ENCODE results near the gene TRIP6. TPM values are rescaled to one million over a fixed set of nuclear protein-coding genes. Genes with fewer than 3 reads are reported as not detected.

Gene TRIP6, protein sequence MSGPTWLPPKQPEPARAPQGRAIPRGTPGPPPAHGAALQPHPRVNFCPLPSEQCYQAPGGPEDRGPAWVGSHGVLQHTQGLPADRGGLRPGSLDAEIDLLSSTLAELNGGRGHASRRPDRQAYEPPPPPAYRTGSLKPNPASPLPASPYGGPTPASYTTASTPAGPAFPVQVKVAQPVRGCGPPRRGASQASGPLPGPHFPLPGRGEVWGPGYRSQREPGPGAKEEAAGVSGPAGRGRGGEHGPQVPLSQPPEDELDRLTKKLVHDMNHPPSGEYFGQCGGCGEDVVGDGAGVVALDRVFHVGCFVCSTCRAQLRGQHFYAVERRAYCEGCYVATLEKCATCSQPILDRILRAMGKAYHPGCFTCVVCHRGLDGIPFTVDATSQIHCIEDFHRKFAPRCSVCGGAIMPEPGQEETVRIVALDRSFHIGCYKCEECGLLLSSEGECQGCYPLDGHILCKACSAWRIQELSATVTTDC
- 10 to 100 TPM; 63.9 to 74.3 (median 64.5) TPM for polyA plus RNA-seq (ENCODE audit: insufficient read length in 3 of 3)

DNA sequence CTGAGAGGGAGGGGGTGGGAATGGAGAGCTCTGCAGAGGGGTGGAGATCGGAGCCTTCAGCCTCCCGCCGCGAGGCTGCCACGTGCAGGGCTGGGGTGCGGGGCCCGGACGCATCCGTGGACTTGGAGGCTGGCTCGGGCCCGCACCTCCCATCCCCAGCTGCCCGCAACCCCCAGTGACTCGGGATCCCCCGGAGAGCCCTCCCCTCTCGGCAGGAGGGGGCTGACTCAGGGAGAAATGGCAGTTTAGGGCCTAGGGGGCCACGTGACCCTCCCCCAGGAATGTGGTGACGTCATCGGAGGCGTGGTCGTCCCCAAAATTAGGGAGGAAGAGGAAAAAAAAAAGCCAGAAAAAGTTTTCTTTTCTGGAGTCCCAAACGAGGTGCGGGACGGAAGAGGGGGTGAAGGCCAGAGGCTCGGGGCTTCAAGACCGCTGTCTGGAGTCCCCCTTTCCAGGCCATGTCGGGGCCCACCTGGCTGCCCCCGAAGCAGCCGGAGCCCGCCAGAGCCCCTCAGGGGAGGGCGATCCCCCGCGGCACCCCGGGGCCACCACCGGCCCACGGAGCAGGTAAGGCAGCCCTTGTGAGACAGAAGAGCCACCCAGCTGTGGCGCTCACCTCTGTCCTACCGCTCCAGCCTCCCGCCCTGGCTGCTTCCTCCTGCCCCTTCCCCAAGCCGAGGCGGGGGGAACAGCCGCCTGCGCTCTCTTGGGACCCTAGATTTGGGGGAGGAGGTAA is at the start of gene TRIP6:
TSS of gene TRIP6 (plus strand) at position 348 of the 736 bp plus-strand sequence. CDS start at position 459, 111 bp downstream.
- DNase-seq (ENCODE audit: low read depth in 3 of 3, low spot score in 2 of 3), result peak; percentile 83 to 87 (median 84)

DNA sequence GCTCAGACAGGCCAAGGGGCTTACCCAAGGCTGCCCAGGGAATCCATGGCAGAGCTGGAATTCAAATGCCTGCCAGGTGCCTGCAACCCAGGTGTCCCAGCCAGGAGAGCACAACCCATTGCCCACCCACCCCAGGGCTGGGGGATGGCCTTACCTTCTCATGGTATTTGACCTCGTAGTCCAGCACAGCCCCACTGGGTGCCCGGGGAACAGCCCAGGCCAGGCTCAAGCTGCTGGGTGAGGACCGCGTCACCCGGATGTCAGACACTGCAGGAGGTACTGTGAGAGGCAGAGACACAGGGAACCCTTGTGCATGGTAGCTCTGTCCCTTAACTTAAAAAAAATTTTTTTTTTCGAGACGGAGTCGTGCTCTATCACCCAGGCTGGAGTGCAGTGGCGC is 48.8 kb upstream of the TRIP6 start:
- no peak for DNase-seq (ENCODE audit: low read depth in 3 of 3, low spot score in 2 of 3)

DNA sequence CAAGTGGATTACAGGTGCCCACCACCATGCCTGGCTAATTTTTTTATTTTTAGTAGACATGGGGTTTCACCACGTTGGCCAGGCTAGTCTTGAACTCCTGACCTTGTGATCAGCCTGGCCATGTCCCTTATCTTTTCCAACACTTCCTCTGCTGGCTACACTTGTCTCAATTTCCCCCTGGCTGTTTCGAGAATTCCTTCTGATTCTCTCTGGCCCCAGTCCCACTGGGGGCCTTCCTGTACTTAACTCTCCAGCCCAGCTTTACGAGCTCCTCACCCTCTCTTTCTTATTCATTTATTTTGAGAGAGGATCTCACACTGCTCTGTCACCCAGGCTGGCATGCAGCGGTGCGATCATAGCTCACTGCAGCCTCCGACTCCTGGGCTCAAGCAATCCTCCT is 48.4 kb upstream of the TRIP6 start:
- DNase-seq (ENCODE audit: low read depth in 3 of 3, low spot score in 2 of 3), result no peak

DNA sequence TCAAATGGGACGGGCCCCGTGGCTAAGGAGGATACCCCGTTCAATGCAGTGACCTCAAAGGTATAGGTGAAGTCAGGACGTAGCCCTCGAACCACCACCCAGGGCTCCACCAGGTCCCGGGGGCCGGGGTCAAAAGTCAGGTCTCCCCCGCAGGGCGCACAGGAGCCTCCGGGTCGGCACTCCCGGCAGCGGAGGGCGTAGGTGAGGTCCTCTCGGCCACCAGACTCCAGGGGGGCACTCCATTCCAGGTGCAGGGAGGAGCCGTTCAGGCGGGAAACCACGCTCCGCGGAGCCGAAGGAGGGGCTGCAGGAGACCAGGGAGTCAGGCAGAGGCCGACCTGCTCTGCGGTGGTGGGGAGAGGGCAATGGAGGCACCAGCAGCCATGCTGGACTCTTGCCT is 47.6 kb upstream of the TRIP6 start:
- DNase-seq (ENCODE audit: low read depth in 3 of 3, low spot score in 2 of 3), result no peak

DNA sequence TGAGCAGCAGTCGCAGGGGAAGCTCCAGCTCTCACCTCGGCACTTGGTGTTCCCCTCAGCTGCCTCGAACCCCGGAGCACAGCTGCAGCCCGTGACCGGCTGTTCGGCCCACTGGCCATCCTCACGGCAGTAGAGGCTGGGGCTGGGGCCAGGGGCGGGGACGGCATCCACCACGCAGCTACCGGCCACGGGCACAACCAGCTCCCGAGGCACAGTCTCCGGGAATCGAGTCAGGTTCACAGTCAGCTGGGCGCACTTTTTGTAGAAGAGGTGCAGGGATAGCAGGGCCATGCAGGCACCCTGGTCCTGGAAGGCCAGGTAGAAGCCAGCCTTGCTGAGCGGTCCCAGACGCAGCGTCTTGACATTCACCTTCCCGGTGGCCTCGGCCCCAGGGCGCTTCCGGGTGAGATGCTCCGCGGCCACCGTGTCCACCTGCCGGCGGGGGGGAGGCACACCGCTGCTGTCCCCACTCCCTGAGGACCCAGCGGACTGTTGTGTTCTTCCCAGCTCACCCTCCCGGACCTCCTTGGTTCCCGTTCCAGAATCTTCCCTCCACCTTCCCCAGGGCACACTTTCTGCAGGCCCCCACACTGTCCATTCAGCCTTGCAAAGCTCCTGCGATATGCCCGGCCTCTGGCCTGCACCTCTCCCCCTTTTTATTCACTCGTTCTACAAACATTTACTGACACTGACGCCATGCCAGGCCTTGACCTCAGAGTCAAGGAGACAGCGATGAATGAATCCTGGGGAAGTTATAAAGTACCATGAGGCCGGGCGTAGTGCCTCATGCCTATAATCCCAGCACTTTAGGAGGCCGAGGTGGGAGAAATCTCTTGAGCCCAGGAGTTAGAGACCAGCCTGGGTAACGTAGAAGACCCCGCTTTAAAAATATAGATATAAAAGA is 44.7 kb upstream of the TRIP6 start:
- no peak for DNase-seq (ENCODE audit: low read depth in 3 of 3, low spot score in 2 of 3)

DNA sequence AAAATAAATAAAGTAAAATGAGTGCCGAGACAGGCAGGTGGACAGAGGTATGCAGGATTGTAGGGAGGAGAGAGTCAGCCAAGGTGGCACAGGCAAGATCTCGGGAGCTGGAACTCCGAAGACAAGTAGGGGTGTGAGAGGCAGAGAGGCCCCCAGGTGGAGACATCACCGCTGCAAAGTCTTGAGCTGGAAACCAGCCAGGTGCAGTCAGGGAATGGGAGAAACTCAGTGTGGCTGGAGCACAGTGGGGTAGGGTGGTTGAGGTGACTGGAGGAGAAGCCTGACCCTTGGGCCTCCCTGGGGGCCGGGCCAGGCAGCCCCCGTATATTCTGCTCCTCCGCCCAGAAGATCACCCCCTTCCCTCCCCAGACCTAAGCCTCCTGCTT is 44.1 kb upstream of the TRIP6 start:
- no peak for DNase-seq (ENCODE audit: low read depth in 3 of 3, low spot score in 2 of 3)

DNA sequence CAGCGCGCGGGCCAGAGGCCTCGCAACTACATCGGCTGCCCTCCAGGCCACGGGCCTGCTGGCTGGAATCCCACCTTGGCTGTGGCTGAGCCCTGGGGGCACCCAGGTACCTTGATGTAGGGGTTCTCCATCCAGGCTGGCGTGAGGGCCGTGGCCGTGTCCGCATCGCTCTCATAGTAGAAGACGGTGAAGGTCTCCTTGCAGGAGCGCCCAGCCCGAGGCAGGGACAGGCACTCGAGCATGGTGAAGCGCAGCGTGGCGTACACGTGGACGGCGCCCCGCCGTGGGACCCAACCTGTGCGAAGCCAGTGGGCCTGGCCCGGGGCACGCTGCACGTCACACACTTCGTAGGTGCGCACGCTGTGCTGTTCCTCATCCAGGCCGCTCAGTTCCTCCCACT is 43.7 kb upstream of the TRIP6 start:
- DNase-seq (ENCODE audit: low read depth in 3 of 3, low spot score in 2 of 3), result no peak

DNA sequence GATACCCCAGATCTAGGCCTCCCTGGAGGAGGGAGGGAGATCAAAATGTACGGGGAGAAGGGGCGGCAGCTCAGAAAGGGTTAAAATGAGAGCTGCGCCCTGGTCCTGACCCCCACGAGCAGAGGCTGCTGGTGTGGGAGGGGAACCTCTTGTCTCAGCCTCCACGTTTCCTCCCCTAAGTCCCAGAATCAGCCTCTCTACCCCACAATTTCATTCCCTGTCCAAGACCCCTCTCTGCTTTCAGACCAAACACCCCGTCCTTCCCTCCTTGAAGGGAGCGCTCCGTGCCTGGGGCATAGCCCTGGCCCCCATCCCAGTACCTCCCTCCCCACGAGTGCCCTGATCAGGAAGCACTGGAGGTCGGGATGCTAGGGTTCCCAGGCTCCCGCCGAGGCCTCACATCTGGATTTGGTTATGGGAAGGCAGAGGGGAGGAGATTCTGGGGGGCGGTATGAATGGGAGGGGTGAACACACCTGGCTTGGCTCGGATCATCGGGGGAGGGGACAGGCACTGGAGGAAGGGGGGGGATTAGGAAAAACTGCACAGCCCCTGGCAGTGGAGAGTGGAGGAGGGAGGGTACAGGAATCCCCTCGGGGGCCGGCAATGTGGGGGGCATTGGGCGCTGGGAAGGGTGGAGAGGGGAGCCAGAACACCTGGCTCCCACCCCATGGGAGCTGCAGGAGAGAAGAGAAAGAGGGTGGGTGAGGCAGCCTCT is 42.5 kb upstream of the TRIP6 start:
- DNase-seq (ENCODE audit: low read depth in 3 of 3, low spot score in 2 of 3), result no peak

DNA sequence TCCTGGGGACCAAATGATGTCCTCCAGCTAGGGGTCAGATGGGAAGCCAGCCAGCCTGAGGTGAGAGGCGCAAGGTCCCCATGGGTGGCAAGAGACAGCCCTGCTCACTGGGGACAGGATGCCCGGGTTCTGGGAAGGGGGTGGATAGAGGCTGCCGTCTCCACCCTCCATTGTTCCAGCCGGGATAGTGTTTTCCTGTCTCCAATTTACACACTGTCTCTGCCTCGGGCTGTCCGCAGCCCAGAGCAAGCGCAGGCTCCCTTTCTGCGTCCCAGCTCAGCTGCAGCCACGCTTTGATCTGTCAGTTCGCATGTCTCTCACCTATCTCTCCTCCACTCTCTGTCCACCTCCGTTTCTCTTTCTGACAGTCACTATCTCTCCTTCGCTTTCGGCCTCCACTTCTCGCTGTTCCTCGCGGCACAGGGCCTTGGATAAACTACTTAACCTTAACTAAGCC is 41.9 kb upstream of the TRIP6 start:
- DNase-seq (ENCODE audit: low read depth in 3 of 3, low spot score in 2 of 3), result no peak

DNA sequence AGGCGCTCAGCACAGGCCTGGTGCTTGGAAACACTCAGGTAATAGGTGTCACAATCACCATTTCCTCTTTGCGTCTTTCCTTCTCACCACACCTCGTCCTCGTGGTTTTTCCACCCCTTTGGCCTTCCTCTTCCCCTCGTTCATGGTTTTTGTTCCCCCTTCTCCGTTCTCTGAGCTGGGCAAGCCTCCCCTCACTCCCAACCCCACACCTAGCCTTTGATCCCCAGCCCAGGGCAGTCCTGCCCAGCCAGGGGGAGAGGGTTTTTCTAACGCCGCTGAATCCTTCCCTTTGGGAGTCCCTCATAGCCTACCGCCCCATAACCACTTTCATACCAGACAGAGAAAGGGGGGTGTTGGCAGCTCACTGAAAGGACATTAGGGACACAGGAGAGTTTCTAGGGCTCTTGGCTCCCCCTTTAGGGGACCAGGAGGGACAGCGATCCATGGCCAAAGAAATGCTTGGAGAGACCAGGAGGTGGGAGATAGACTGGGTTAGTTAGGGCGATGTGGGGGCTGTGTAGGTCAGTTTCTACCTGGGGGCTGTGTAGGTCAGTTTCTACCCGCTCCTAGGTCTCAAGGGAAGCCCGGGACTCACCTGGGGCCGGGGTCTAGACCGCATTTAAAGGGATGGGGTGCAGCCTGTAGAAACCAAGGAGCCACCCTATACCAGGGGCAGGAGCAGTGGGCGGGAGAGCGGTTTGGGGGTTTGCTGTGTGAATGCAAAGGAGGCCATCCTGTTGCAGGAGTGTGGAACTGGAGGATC is 41.3 kb upstream of the TRIP6 start:
- DNase-seq (ENCODE audit: low read depth in 3 of 3, low spot score in 2 of 3), result no peak

DNA sequence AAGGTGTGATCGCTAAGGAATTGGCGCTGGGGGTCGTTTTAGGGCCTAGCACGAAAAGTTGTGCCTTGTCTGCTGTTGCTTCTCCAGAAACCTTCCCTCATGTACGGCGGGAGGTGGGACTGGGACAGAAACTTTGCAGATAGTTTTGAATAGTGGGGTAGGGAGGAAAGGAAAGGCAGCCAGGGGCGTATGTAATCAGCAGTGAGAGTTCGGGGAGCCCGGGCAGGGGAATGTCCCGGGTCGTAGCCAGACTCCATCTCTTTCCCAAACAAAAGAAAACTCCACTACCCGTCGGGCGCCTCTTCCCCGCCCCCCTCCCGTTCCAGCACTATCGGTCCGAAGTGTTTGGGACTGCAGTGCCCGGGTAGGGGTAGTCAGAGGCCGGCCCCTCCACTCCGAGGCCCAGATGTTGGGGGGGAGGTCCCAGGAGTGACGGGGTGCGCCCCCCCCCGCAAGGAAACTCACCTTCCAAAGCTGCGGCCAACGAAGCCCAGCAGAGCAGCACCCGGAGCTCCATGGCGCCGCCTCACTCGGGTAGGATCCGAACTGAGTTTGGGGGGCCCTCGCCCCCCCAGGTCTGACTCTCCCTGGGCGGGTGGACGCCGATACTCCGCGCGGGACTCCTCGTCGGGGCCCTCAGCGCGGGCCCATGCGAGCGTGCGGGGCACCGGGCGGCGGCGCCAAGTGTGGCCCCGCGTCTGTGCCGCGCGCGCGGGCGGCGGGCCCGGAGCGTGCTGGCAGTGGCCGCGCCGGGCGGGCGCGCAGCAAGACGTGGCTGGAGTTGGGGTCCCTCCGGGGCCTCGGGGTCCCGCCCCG is 40.5 kb upstream of the TRIP6 start:
- DNase-seq (ENCODE audit: low read depth in 3 of 3, low spot score in 2 of 3), result no peak

DNA sequence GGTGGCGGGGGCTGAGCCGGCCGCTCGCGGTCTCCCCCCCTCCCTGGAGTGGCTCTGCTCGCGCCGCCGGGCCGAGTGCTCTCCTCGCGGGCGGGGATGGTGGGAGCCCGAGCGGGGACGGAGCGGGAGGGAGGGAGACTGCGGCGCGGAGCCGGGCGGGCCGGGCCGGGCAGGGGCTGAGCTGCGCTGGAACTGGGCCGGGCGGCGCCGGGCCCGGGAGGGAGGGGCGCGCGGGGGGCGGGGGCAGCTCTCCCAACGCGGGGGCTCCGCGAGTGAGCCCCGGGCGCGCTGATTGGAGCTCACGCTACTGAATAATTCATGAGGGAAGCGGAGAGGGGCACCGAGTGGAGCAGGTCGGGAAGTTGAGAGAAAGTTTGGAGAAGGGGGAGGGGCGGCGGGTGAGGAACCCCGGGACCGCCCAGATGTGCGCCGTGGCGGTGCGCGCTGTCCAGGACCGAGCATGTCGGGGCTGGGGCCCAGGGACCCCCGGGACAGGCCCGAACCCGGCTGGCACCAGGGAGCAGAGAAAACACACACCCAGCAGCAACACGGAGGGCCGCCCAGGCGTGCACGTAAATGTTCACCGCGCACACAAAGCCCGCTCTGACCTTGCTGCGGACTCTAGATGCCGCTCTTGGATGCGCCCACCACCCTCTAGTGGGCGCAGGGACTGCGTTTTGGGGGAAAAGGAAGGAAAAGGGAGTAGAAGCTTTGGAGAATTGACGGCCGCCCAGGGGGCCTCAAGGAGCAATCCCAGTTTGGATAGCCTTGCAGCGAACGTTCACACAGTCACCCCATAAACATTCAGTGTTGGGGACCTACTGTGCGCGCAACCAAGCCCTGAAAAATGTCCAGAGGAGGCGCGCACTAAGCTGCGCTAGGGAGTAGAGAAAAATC is 39.6 kb upstream of the TRIP6 start, which contains the start of gene EPHB4:
TSS of gene EPHB4 (minus strand) at position 194 of the 897 bp plus-strand sequence. CDS start 493 bp downstream, outside the sequence.
- peak in 1 of 3 donors; percentile 83 for DNase-seq (ENCODE audit: low read depth in 3 of 3, low spot score in 2 of 3)

DNA sequence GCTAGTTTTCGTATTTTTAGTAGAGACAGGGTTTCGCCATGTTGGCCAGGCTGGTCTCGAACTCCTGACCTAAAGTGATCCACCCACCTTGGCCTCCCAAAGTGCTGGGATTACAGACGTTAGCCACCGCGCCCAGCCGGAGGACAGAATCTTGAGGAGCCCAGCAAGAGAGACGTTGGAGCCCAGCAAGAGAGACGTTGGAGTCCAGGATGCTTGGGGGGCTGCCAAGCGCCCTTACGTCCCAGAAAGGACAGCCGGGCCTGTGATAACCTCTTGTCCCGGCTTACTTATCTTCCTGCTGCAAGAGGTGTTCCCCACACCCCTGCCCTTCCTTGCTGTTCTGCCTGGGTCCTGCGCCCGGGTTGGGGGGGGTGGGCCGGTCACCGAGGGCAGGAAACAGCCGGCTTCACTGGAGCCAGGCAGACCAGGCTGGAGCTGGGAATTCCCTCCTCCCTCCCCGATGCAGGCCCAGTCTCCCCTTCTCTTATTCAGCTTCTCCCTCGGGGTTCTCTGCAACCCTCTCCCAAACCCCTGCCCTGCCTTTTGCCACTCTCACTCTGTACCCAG is 38.0 kb upstream of the TRIP6 start:
- no peak for DNase-seq (ENCODE audit: low read depth in 3 of 3, low spot score in 2 of 3)

DNA sequence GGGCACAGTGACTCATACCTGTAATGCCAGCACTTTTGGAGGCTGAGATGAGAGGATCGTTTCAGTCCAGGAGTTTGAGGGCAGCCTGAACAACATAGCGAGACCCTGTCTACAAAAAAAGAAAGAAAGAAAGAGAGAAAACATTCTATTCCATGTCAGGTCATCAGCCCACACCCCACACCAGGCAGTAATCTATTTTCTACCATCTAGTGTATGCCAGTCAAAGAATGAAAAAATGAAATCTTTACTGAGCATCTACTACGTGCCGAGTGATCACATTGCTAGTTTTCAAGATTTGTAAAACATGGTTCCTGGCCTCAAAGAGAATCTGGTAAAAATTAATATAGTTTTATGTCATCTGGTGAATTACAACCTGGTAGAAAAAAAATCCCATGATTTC is 36.8 kb upstream of the TRIP6 start:
- no peak for DNase-seq (ENCODE audit: low read depth in 3 of 3, low spot score in 2 of 3)

DNA sequence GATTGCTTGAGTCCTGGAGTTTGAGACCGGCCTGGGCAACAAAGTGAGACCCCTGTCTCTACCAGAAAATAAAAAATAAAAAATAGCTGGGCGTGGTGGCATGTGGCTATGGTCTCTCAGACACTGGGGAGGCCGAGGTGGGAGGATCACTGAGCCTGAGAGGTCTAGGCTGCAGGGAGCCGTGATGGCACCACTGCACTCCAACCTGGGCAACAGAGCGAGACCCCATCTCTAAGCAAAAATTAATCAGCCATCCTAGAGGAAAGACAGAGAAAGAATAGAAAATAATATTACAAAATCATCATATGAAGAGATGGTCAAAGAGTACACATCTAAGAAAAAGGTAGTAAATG is 34.9 kb upstream of the TRIP6 start:
- no peak for DNase-seq (ENCODE audit: low read depth in 3 of 3, low spot score in 2 of 3)

DNA sequence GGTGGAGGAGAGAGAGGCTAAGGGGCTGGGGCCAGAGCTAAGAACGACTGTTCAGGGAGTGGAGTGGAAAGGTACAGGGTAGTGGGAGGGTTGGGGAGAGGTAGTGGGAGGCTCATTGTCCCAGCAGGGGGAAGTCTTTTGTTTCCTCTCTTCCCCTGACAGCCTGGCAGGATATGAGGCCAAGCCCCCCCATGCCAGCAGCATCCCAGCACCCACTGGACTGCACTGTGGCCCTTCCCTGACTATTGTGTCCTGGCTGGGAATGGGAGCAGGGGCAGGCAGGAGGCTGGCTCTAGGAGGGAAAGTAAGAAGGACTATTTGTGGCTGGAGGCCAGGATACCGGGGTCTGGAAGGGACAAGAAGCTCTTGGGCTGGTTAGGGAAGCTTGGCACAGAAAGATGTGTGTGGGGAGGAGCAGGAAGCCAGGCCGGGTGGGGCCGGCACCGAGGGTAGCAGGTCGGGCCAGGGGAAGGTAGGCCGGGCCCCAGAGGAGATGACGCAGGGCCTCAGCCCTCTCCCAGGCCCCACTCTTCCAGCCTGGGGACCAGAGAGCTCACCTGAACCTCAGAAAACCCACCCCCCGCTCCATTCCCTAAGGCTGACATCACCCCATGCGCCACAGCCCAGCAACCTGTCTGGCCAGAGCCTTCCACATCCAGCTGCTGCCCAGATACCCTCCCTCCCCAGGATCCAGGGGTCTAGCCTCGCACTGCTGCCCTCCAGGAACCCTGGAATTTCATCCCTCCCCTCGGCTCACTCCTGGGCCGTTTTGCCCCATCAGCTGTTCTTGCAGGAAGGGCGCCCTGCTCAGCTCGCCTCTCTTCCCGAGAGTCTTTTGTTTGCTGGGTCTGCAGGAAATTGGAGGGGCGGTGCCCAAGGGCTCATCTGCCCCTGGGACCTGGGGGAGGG is 31.0 kb upstream of the TRIP6 start:
- DNase-seq (ENCODE audit: low read depth in 3 of 3, low spot score in 2 of 3), result no peak
